ENCODE data around the gene ITGAE.

DNA sequence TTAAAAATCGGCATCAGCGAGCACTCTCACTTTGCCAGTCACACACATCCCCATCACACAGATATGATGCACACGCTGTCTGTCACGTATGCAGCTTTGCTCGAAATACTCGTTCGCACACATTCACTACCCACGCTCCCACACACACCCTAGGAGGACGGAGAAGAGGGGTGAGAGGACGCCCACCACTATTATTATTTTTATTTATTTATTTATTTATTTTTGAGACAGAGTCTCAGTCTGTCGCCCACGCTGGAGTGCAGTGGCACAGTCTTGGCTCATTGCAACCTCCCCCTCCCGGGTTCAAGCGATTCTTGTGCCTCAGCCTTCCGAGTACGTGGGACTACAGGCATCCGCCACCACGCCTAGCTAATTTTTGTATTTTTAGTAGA, 46.9 kb downstream of the ITGAE start:
- no peak for TF ChIP-seq POLR2A (IDR thresholded peaks at IDR 0.05; ENCODE audit: low read depth, low read length)
- no peak for TF ChIP-seq PAX5 (IDR thresholded peaks at IDR 0.05; ENCODE audit: insufficient read depth, low read length, severe bottlenecking)
- no peak for TF ChIP-seq TAF1 (IDR thresholded peaks at IDR 0.05; ENCODE audit: low read depth, low read length)
